Osteocyte (in vitro differentiated cells): ENCODE data around the gene RAD51AP1. TPM values are rescaled to one million over a fixed set of nuclear protein-coding genes. Genes with fewer than 3 reads are reported as not detected.

Experiments used
- DNase-seq: peaks from one replicate; pipeline ENCODE4 v3.0.0; 2021; ENCODE audit warnings: mixed read lengths; ENCODE audit not compliant: unreplicated experiment; ENCODE audit errors: extremely low spot score
- H3K27ac Mint-ChIP-seq: one replicate; pipeline ENCODE4 v1.8.0; 2021; ENCODE audit warnings: mild to moderate bottlenecking, mixed read lengths; ENCODE audit not compliant: unreplicated experiment
- H3K27me3 Mint-ChIP-seq: one replicate; pipeline ENCODE4 v1.8.0; 2021; ENCODE audit warnings: mixed read lengths; ENCODE audit not compliant: unreplicated experiment
- H3K36me3 Mint-ChIP-seq: one replicate; pipeline ENCODE4 v1.8.0; 2021; ENCODE audit warnings: mixed read lengths; ENCODE audit not compliant: unreplicated experiment
- H3K4me1 Mint-ChIP-seq: one replicate; pipeline ENCODE4 v1.8.0; 2021; ENCODE audit warnings: mixed read lengths; ENCODE audit not compliant: unreplicated experiment
- H3K4me3 Mint-ChIP-seq: one replicate; pipeline ENCODE4 v1.8.0; 2021; ENCODE audit warnings: mild to moderate bottlenecking, moderate library complexity, mixed read lengths; ENCODE audit not compliant: unreplicated experiment
- H3K9me3 Mint-ChIP-seq: one replicate; pipeline ENCODE4 v1.8.0; 2021; ENCODE audit warnings: mixed read lengths; ENCODE audit not compliant: unreplicated experiment
- CTCF ChIP-seq: fragments of 200-600 bp; sonication (generic); IDR thresholded peaks from 2 replicates; pipeline ENCODE4 v1.5.0; 2021; ENCODE audit warnings: antibody characterized with exemption, mild to moderate bottlenecking, moderate library complexity
- total RNA-seq: library from RNA; stranded (reverse); gene quantifications from 2 replicates; pipeline ENCODE4 v1.2.1, GENCODE V29; 2021

RAD51AP1 gene
- total RNA-seq, 1 donor from 2014 or later: 4.4 TPM

- no peaks in the 10 kb centered on the region for H3K9me3 Mint-ChIP-seq
- no peak for TF ChIP-seq CTCF
- H3K36me3 Mint-ChIP-seq: peaks cover 3% of the 10 kb centered on the region
- DNase-seq: no peak
- H3K27me3 Mint-ChIP-seq: no peaks in the 10 kb centered on the region
- H3K4me1 Mint-ChIP-seq: peaks cover 35% of the 10 kb centered on the region
- H3K27ac Mint-ChIP-seq: no peak overlapping the region
- no peak overlapping the region for H3K4me3 Mint-ChIP-seq
These were observed 3.6 kb upstream of the RAD51AP1 start for GRCh38 chr12:4535092-4535491.

DNA sequence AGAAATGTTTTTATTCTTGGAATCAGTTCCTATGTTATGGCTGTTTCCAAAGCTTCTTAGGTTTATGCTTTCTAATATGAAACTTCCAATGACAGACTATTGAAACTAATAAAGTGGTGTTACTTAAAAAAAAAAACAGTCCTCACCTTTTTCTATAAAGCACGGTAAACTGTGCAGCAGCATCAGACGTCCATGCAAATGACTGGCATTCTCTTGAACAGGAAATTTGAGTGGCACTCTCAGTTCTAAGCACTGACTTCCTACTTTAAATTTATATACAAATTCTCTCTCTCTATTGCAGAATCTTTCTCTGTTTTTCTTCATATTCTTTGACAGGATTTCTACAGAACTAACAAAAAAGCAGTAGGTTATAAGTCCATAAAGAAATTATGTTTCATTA is 2.8 kb upstream of the RAD51AP1 start:
- H3K4me3 Mint-ChIP-seq: no peak overlapping the region
- no peaks in the 10 kb centered on the region for H3K36me3 Mint-ChIP-seq

GRCh38 chr12:4539167-4539870 is 629 bp downstream of the RAD51AP1 start:
- Mint-ChIP-seq H3K27ac (peak overlapping the region; percentile 99), H3K9me3 (no peaks in the 10 kb centered on the region), H3K4me3 (peak overlapping the region; percentile 100), H3K27me3 (no peaks in the 10 kb centered on the region), H3K4me1 (peaks cover 35% of the 10 kb centered on the region), H3K36me3 (no peaks in the 10 kb centered on the region)
- no peak for TF ChIP-seq CTCF
- DNase-seq: no peak

More for the DNA sequence above, 2.8 kb upstream of the RAD51AP1 start:
- TF ChIP-seq CTCF: no peak
- Mint-ChIP-seq H3K4me1 (peaks cover 35% of the 10 kb centered on the region), H3K9me3 (no peaks in the 10 kb centered on the region), H3K27me3 (no peaks in the 10 kb centered on the region), H3K27ac (no peak overlapping the region)
- no peak for DNase-seq

DNA sequence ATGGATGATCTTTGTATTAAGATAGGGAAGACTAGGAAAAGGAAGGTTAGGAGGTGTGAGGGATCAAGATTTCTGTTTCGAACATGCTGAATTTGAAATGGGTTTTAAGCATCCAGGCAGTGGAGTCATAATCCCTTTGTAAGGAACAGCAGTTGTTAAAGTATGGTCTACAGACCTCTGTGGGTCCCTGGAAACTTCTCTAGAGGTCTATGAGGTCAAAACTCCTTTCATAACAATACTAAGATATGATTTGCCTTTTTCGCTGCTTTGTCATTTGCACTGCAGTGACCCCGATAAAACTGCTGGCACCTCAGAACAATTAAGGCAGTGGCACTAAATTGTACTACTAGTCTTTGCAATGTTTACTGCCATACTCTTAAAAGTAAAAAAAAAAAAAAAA is 1.5 kb downstream of the RAD51AP1 start:
- TF ChIP-seq CTCF: no peak
- H3K27me3 Mint-ChIP-seq: no peaks in the 10 kb centered on the region
- no peak overlapping the region for H3K27ac Mint-ChIP-seq
- H3K36me3 Mint-ChIP-seq: peaks cover 1% of the 10 kb centered on the region
- peak overlapping the region; percentile 60 for H3K4me3 Mint-ChIP-seq
- H3K4me1 Mint-ChIP-seq: peaks cover 35% of the 10 kb centered on the region
- DNase-seq: no peak
- no peaks in the 10 kb centered on the region for H3K9me3 Mint-ChIP-seq

DNA sequence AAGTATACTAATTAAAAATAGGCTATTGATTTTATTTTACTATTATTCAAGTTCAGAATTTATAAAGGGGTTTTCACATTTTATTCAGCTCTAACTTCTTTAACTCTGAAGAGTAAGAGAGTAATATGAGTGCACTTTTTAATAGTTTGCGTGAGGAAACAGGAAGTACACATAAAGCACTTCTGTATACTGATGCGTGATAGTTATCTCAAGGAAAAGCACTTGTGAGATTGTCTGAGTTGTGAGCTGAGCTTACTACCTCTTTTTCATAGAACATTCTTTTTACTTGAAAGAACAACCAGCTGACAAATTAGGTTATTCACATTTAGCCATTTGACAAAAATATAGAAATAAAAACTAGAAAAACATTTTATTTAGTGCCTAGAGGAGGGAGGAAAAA is 1.9 kb downstream of the RAD51AP1 start:
- no peak overlapping the region for H3K4me3 Mint-ChIP-seq
- H3K4me1 Mint-ChIP-seq: peaks cover 35% of the 10 kb centered on the region
- H3K36me3 Mint-ChIP-seq: peaks cover 1% of the 10 kb centered on the region
- no peaks in the 10 kb centered on the region for H3K9me3 Mint-ChIP-seq
- no peak for TF ChIP-seq CTCF
- no peak for DNase-seq
- no peaks in the 10 kb centered on the region for H3K27me3 Mint-ChIP-seq
- H3K27ac Mint-ChIP-seq: no peak overlapping the region
